T-helper 2 cell treated with Interferon-gamma antibody and Interleukin-4, amounts not matched to agents 5 μg/mL and 100 μg/mL, for 36 hours (primary cell): ENCODE measurements around the gene CDC25B.
"Not testable (repeated sequence)": the region's sequence is repeated elsewhere in the genome, so short reads cannot be mapped to it uniquely, and the experiment has no call there.

Experiments used
- DNase-seq: peaks from one replicate; pipeline ENCODE4 v3.0.0; 2021; ENCODE audit warnings: low spot score
- H3K27ac Mint-ChIP-seq: one replicate; pipeline ENCODE4 v1.8.0; 2021; ENCODE audit warnings: mild to moderate bottlenecking, mixed read lengths
- H3K27me3 Mint-ChIP-seq: one replicate; pipeline ENCODE4 v1.8.0; 2021; ENCODE audit warnings: low read depth, mixed read lengths
- H3K36me3 Mint-ChIP-seq: one replicate; pipeline ENCODE4 v1.8.0; 2021; ENCODE audit warnings: low read depth, mixed read lengths
- H3K4me1 Mint-ChIP-seq: one replicate; pipeline ENCODE4 v1.8.0; 2021; ENCODE audit warnings: low read depth, mixed read lengths
- H3K4me3 Mint-ChIP-seq: one replicate; pipeline ENCODE4 v1.8.0; 2022; ENCODE audit warnings: mild to moderate bottlenecking, moderate library complexity, mixed read lengths
- H3K9me3 Mint-ChIP-seq: one replicate; pipeline ENCODE4 v1.8.0; 2021; ENCODE audit warnings: mixed read lengths

Gene CDC25B

GRCh38 chr20:3826420-3826819 is 30.3 kb downstream of the CDC25B start:
- Mint-ChIP-seq H3K36me3 (peaks cover 13% of the 10 kb centered on the region), H3K27ac (no peak overlapping the region), H3K27me3 (no peaks in the 10 kb centered on the region), H3K9me3 (no peaks in the 10 kb centered on the region), H3K4me3 (no peak overlapping the region), H3K4me1 (peaks cover 5% of the 10 kb centered on the region)
- DNase-seq, result no peak

GRCh38 chr20:3828798-3829197 is 32.7 kb downstream of the CDC25B start:
- Mint-ChIP-seq H3K27ac (no peak overlapping the region), H3K9me3 (no peaks in the 10 kb centered on the region), H3K27me3 (no peaks in the 10 kb centered on the region), H3K4me3 (no peak overlapping the region), H3K36me3 (peaks cover 9% of the 10 kb centered on the region), H3K4me1 (no peaks in the 10 kb centered on the region)
- DNase-seq, result no peak

- H3K4me1 Mint-ChIP-seq, H3K4me3 Mint-ChIP-seq, H3K27ac Mint-ChIP-seq, H3K27me3 Mint-ChIP-seq, H3K9me3 Mint-ChIP-seq, DNase-seq, H3K36me3 Mint-ChIP-seq: not testable (repeated sequence)
Observed at GRCh38 chr20:3829891-3830290, 33.8 kb downstream of the CDC25B start.

GRCh38 chr20:3836132-3836531 is 40.0 kb downstream of the CDC25B start:
- no peaks in the 10 kb centered on the region for H3K9me3 Mint-ChIP-seq
- H3K36me3 Mint-ChIP-seq, result no peaks in the 10 kb centered on the region
- no peak overlapping the region for H3K27ac Mint-ChIP-seq
- H3K4me1 Mint-ChIP-seq, result peaks cover 11% of the 10 kb centered on the region
- H3K4me3 Mint-ChIP-seq, result no peak overlapping the region
- DNase-seq, result no peak
- H3K27me3 Mint-ChIP-seq, result no peaks in the 10 kb centered on the region

- DNase-seq, result no peak
- Mint-ChIP-seq H3K27ac (peak overlapping the region; percentile 4), H3K36me3 (no peaks in the 10 kb centered on the region), H3K27me3 (no peaks in the 10 kb centered on the region), H3K4me3 (peak overlapping the region; percentile 25), H3K4me1 (peaks cover 11% of the 10 kb centered on the region), H3K9me3 (no peaks in the 10 kb centered on the region)
Observed at GRCh38 chr20:3839328-3839727, 43.2 kb downstream of the CDC25B start.

GRCh38 chr20:3840201-3840600 is 44.1 kb downstream of the CDC25B start:
- not testable (repeated sequence) for H3K9me3 Mint-ChIP-seq, DNase-seq, H3K36me3 Mint-ChIP-seq, H3K27me3 Mint-ChIP-seq, H3K27ac Mint-ChIP-seq, H3K4me3 Mint-ChIP-seq
- H3K4me1 Mint-ChIP-seq, result peaks cover 11% of the 10 kb centered on the region

GRCh38 chr20:3842348-3842930 is 46.3 kb downstream of the CDC25B start:
- Mint-ChIP-seq H3K36me3 (peaks cover 2% of the 10 kb centered on the region), H3K27ac (no peak overlapping the region), H3K27me3 (no peaks in the 10 kb centered on the region), H3K9me3 (no peaks in the 10 kb centered on the region), H3K4me3 (no peak overlapping the region), H3K4me1 (peaks cover 18% of the 10 kb centered on the region)
- no peak for DNase-seq

- Mint-ChIP-seq H3K36me3 (peaks cover 5% of the 10 kb centered on the region), H3K4me1 (peaks cover 23% of the 10 kb centered on the region), H3K27ac (no peak overlapping the region), H3K27me3 (no peaks in the 10 kb centered on the region), H3K9me3 (no peaks in the 10 kb centered on the region), H3K4me3 (no peak overlapping the region)
- no peak for DNase-seq
Observed at GRCh38 chr20:3843490-3843889, 47.4 kb downstream of the CDC25B start.

GRCh38 chr20:3843990-3844619 is 48.0 kb downstream of the CDC25B start:
- not testable (repeated sequence) for H3K36me3 Mint-ChIP-seq, H3K9me3 Mint-ChIP-seq, H3K4me3 Mint-ChIP-seq, H3K27ac Mint-ChIP-seq, DNase-seq, H3K27me3 Mint-ChIP-seq
- H3K4me1 Mint-ChIP-seq, result peaks cover 24% of the 10 kb centered on the region

- Mint-ChIP-seq H3K4me3 (peak overlapping the region; percentile 90), H3K9me3 (no peaks in the 10 kb centered on the region), H3K27ac (peak overlapping the region; percentile 82), H3K36me3 (peaks cover 15% of the 10 kb centered on the region), H3K27me3 (no peaks in the 10 kb centered on the region), H3K4me1 (peaks cover 18% of the 10 kb centered on the region)
- no peak for DNase-seq
Observed at GRCh38 chr20:3846378-3846739, 50.2 kb downstream of the CDC25B start.

GRCh38 chr20:3846740-3847428 is 50.8 kb downstream of the CDC25B start, which contains the start of gene MAVS:
MAVS (plus strand) TSS chr20:3846834; CDS start chr20:3854625, 7,791 bp downstream.
- Mint-ChIP-seq H3K27ac (peak within 1 kb of the TSS; percentile 82), H3K4me3 (peak within 1 kb of the TSS; percentile 90), H3K36me3 (peaks cover 15% of the 10 kb centered on the region), H3K4me1 (peaks cover 18% of the 10 kb centered on the region), H3K9me3 (no peaks in the 10 kb centered on the region), H3K27me3 (no peaks in the 10 kb centered on the region)
- peak; percentile 90 for DNase-seq

GRCh38 chr20:3847429-3847940 is 51.4 kb downstream of the CDC25B start:
- no peak for DNase-seq
- H3K36me3 Mint-ChIP-seq, result peaks cover 15% of the 10 kb centered on the region
- peak overlapping the region; percentile 90 for H3K4me3 Mint-ChIP-seq

GRCh38 chr20:3848565-3848964 is 52.5 kb downstream of the CDC25B start:
- peak overlapping the region; percentile 64 for H3K27ac Mint-ChIP-seq

More at GRCh38 chr20:3847429-3847940, 51.4 kb downstream of the CDC25B start:
- peaks cover 18% of the 10 kb centered on the region for H3K4me1 Mint-ChIP-seq
- no peaks in the 10 kb centered on the region for H3K27me3 Mint-ChIP-seq
- H3K9me3 Mint-ChIP-seq, result no peaks in the 10 kb centered on the region
- H3K27ac Mint-ChIP-seq, result peak overlapping the region; percentile 79

GRCh38 chr20:3854462-3854871 is 58.4 kb downstream of the CDC25B start:
- Mint-ChIP-seq H3K4me3 (no peak overlapping the region), H3K27me3 (no peaks in the 10 kb centered on the region), H3K27ac (no peak overlapping the region), H3K36me3 (peaks cover 25% of the 10 kb centered on the region), H3K9me3 (no peaks in the 10 kb centered on the region), H3K4me1 (peaks cover 6% of the 10 kb centered on the region)
- DNase-seq, result no peak

More at GRCh38 chr20:3848565-3848964, 52.5 kb downstream of the CDC25B start:
- Mint-ChIP-seq H3K4me3 (peak overlapping the region; percentile 90), H3K9me3 (no peaks in the 10 kb centered on the region), H3K4me1 (peaks cover 18% of the 10 kb centered on the region), H3K36me3 (peaks cover 15% of the 10 kb centered on the region), H3K27me3 (no peaks in the 10 kb centered on the region)
- no peak for DNase-seq
